ENCODE measurements around the gene GADD45A. TPM values are rescaled to one million over a fixed set of nuclear protein-coding genes. Genes with fewer than 3 reads are reported as not detected.
A peak's percentile ranks its signal among the peaks of the same experiment; 100 is the strongest.

GADD45A gene
- total and polyA plus RNA-seq, 2 experiments from 2014 or later = 72.8 to 115 TPM

- peaks cover 77% of the 10 kb centered on the region for H3K79me2 ChIP-seq (ENCODE audit: insufficient read depth)
Measured at GRCh38 chr1:67708606-67709005, 23.6 kb downstream of the GADD45A start.

GRCh38 chr1:67710417-67710816, 25.4 kb downstream of the GADD45A start:
- Histone ChIP-seq H4K20me1 (ENCODE audit: insufficient read depth) (no peaks in the 10 kb centered on the region), H3K9ac (peak overlapping the region; percentile 23), H3K9me3 (ENCODE audit: low read depth) (no peaks in the 10 kb centered on the region), H3K4me1 (ENCODE audit: insufficient read depth) (peaks cover 35% of the 10 kb centered on the region), H3K4me2 (ENCODE audit: unreplicated experiment) (peak overlapping the region; percentile 66), H3K79me2 (ENCODE audit: insufficient read depth) (peaks cover 84% of the 10 kb centered on the region), H3F3A (ENCODE audit: insufficient read depth) (peaks cover 33% of the 10 kb centered on the region), H3K36me3 (ENCODE audit: low read depth) (peaks cover 9% of the 10 kb centered on the region), H3K4me3 (0 out of 2 replicates have a peak overlapping the region, but pooled peaks have one; percentile 8), H3K27ac (peak overlapping the region; percentile 66), H3K9me2 (ENCODE audit: insufficient read depth) (no peaks in the 10 kb centered on the region), H2AFZ (no peak overlapping the region), H3K27me3 (replicated peaks; ENCODE audit: insufficient read depth) (no peaks in the 10 kb centered on the region)
- peak; percentile 88 for DNase-seq
- in situ Hi-C loops (cut with MboI) = no loop called here
- 1 to 3% methylated on average over 5 of the region's 5 CpGs for WGBS, 2 experiments (ENCODE audit: low coverage in 1 of 2, low lambda C conversion rate in 2 of 2, missing lambda C conversion rate in 2 of 2)
- TF ChIP-seq EZH2phosphoT487 (IDR thresholded peaks at IDR 0.05; ENCODE audit: insufficient read depth, low read depth) = no peak
- TF ChIP-seq EZH2 (IDR thresholded peaks at IDR 0.05; ENCODE audit: insufficient read depth, poor library complexity, severe bottlenecking) = no peak

More at GRCh38 chr1:67708606-67709005, 23.6 kb downstream of the GADD45A start:
- no peak overlapping the region for H3K4me2 ChIP-seq (ENCODE audit: unreplicated experiment)
- H3K36me3 ChIP-seq (ENCODE audit: low read depth) = peaks cover 27% of the 10 kb centered on the region
- peaks cover 26% of the 10 kb centered on the region for H3K4me1 ChIP-seq (ENCODE audit: insufficient read depth)
- H3K9me3 ChIP-seq (ENCODE audit: low read depth) = no peaks in the 10 kb centered on the region
- H3K9me2 ChIP-seq (ENCODE audit: insufficient read depth) = no peaks in the 10 kb centered on the region
- no peak overlapping the region for H3K27ac ChIP-seq
- TF ChIP-seq EZH2phosphoT487 (IDR thresholded peaks at IDR 0.05; ENCODE audit: insufficient read depth, low read depth) (no peak), EZH2 (IDR thresholded peaks at IDR 0.05; ENCODE audit: insufficient read depth, poor library complexity, severe bottlenecking) (no peak)
- no peaks in the 10 kb centered on the region for H3K27me3 ChIP-seq (replicated peaks; ENCODE audit: insufficient read depth)
- WGBS, 2 experiments (ENCODE audit: low coverage in 1 of 2, low lambda C conversion rate in 2 of 2, missing lambda C conversion rate in 2 of 2) = 93 to 95% methylated on average over 8 of the region's 8 CpGs
- in situ Hi-C loops (cut with MboI) = no loop called here
- H3F3A ChIP-seq (ENCODE audit: insufficient read depth) = peaks cover 24% of the 10 kb centered on the region
- no peak overlapping the region for H3K9ac ChIP-seq
- no peak overlapping the region for H2AFZ ChIP-seq
- no peaks in the 10 kb centered on the region for H4K20me1 ChIP-seq (ENCODE audit: insufficient read depth)
- no peak overlapping the region for H3K4me3 ChIP-seq
- no peak for DNase-seq

- H3K9ac ChIP-seq = peak overlapping the region; percentile 23
- no peaks in the 10 kb centered on the region for H3K9me2 ChIP-seq (ENCODE audit: insufficient read depth)
- H3K4me2 ChIP-seq (ENCODE audit: unreplicated experiment) = peak overlapping the region; percentile 66
Measured at GRCh38 chr1:67711158-67711854, 26.3 kb downstream of the GADD45A start.

GRCh38 chr1:67711855-67712212, 26.8 kb downstream of the GADD45A start:
- Histone ChIP-seq H4K20me1 (ENCODE audit: insufficient read depth) (no peaks in the 10 kb centered on the region), H3K4me1 (ENCODE audit: insufficient read depth) (peaks cover 40% of the 10 kb centered on the region), H3K4me2 (ENCODE audit: unreplicated experiment) (no peak overlapping the region), H3F3A (ENCODE audit: insufficient read depth) (peaks cover 33% of the 10 kb centered on the region), H2AFZ (no peak overlapping the region), H3K9me3 (ENCODE audit: low read depth) (no peaks in the 10 kb centered on the region), H3K36me3 (ENCODE audit: low read depth) (no peaks in the 10 kb centered on the region), H3K27ac (no peak overlapping the region), H3K4me3 (no peak overlapping the region), H3K9me2 (ENCODE audit: insufficient read depth) (no peaks in the 10 kb centered on the region), H3K79me2 (ENCODE audit: insufficient read depth) (peaks cover 87% of the 10 kb centered on the region), H3K9ac (no peak overlapping the region), H3K27me3 (replicated peaks; ENCODE audit: insufficient read depth) (no peaks in the 10 kb centered on the region)
- DNase-seq = no peak
- WGBS, 2 experiments (ENCODE audit: low coverage in 1 of 2, low lambda C conversion rate in 2 of 2, missing lambda C conversion rate in 2 of 2) = 71 to 80% methylated on average over 2 of the region's 2 CpGs
- no peak for TF ChIP-seq EZH2phosphoT487 (IDR thresholded peaks at IDR 0.05; ENCODE audit: insufficient read depth, low read depth)
- no peak for TF ChIP-seq EZH2 (IDR thresholded peaks at IDR 0.05; ENCODE audit: insufficient read depth, poor library complexity, severe bottlenecking)
- in situ Hi-C loops (cut with MboI) = no loop called here

More at GRCh38 chr1:67711158-67711854, 26.3 kb downstream of the GADD45A start:
- Histone ChIP-seq H3K4me3 (0 out of 2 replicates have a peak overlapping the region, but pooled peaks have one; percentile 8), H3F3A (ENCODE audit: insufficient read depth) (peaks cover 33% of the 10 kb centered on the region), H4K20me1 (ENCODE audit: insufficient read depth) (no peaks in the 10 kb centered on the region), H3K27me3 (replicated peaks; ENCODE audit: insufficient read depth) (no peaks in the 10 kb centered on the region), H3K27ac (peak overlapping the region; percentile 66), H3K79me2 (ENCODE audit: insufficient read depth) (peaks cover 85% of the 10 kb centered on the region), H3K4me1 (ENCODE audit: insufficient read depth) (peaks cover 35% of the 10 kb centered on the region), H3K9me3 (ENCODE audit: low read depth) (no peaks in the 10 kb centered on the region), H3K36me3 (ENCODE audit: low read depth) (peaks cover under 1% of the 10 kb centered on the region; the same call in 1 of the 2 replicates), H2AFZ (no peak overlapping the region)
- TF ChIP-seq EZH2phosphoT487 (IDR thresholded peaks at IDR 0.05; ENCODE audit: insufficient read depth, low read depth) (no peak), EZH2 (IDR thresholded peaks at IDR 0.05; ENCODE audit: insufficient read depth, poor library complexity, severe bottlenecking) (no peak)
- DNase-seq = no peak
- in situ Hi-C loops (cut with MboI) = no loop called here
- WGBS, 2 experiments (ENCODE audit: low coverage in 1 of 2, low lambda C conversion rate in 2 of 2, missing lambda C conversion rate in 2 of 2) = 81 to 91% methylated on average over 7 of the region's 7 CpGs

Measured in GM23248 (cell line).